K562 (cell line): ENCODE measurements around the gene PLD3. TPM values are rescaled to one million over a fixed set of nuclear protein-coding genes. Genes with fewer than 3 reads are reported as not detected.

Source experiments
- ATAC-seq: fragments of 200-7000 bp; cut with Tn5 transposase; 3 replicates; pipeline ENCODE4 v1.9.1; 2020; ENCODE audit warnings: moderate library complexity
- BruUV-seq: library from RNA; stranded (reverse); fragments of 400-500 nt; replicated peaks from 2 replicates; lab custom pipeline; 2021; lab: Mats Ljungman, UMichigan
- CTCF ChIA-PET: fragments of 300-600 bp; formaldehyde crosslinking; extraction: SDS; loops from one replicate; lab custom pipeline; 2021; ENCODE audit warnings: low intra/inter-chr PET ratio; lab: Yijun Ruan, JAX
- POLR2A ChIA-PET: fragments of 300-600, 350-650 bp; sonication (Branson Sonifier 250); formaldehyde crosslinking; extraction: SDS; loops from one replicate; lab custom pipeline; 2021; ENCODE audit warnings: antibody characterized with exemption, inconsistent platforms; lab: Yijun Ruan, JAX
- DNase-seq, 4 experiments: peaks; one replicate each; pipeline versions ENCODE4 v3.0.0 to v3.0.0-alpha.2; 2011 to 2018; ENCODE audit warnings: low spot score in 3 of 4, mixed read lengths in 3 of 4; ENCODE audit errors: extremely low read depth in 1 of 4
- FAIRE-seq: peaks from 2 replicates; lab custom pipeline; 2011; peaks lifted over from hg19 to GRCh38; lab: Jason Lieb, UNC
- H2AFZ ChIP-seq: 2 replicates; pipeline ENCODE4 v1.6.0; 2011; ENCODE audit warnings: low read depth, low read length, control low read depth, inconsistent platforms
- H3K27ac ChIP-seq: fragments of 200-600 bp; 3 replicates; pipeline ENCODE4 v1.8.0; 2011; ENCODE audit warnings: low read depth, mild to moderate bottlenecking, control low read depth, inconsistent platforms, low read length, moderate library complexity, mixed read lengths; ENCODE audit errors: extremely low read depth
- H3K27me3 ChIP-seq, 2 experiments: fragments of 300-600 bp in 1 of 2; 2 replicates in 1 of 2; 3 replicates in 1 of 2; pipeline versions ENCODE4 v1.6.0 to v1.8.0; 2011; ENCODE audit warnings: inconsistent platforms in 2 of 2, low read length in 2 of 2, mild to moderate bottlenecking in 1 of 2, mixed read lengths in 1 of 2, moderate library complexity in 1 of 2; ENCODE audit not compliant: control insufficient read depth in 2 of 2, insufficient read depth in 2 of 2
- H3K36me3 ChIP-seq: fragments of 300-600 bp; 3 replicates; pipeline ENCODE4 v1.8.0; 2011; ENCODE audit warnings: mild to moderate bottlenecking, low read length, inconsistent platforms; ENCODE audit not compliant: control insufficient read depth, insufficient read depth
- H3K4me1 ChIP-seq, 2 experiments: fragments of 200-600 bp in 1 of 2; replicated peaks in 1 of 2; 2 replicates in 1 of 2; 3 replicates in 1 of 2; pipeline versions ENCODE4 v1.5.1 to v1.8.0; 2011; ENCODE audit warnings: inconsistent platforms in 2 of 2, low read length in 2 of 2, mild to moderate bottlenecking in 1 of 2, mixed read lengths in 1 of 2, moderate library complexity in 1 of 2; ENCODE audit not compliant: control insufficient read depth in 2 of 2, insufficient read depth in 2 of 2
- H3K4me2 ChIP-seq: 2 replicates; pipeline ENCODE4 v1.6.1; 2011; ENCODE audit warnings: low read length, control low read depth, inconsistent platforms, mixed read lengths; ENCODE audit not compliant: insufficient read depth
- H3K4me3 ChIP-seq: fragments of 200-600 bp; sonication (generic), shearing (Covaris generic); 2 replicates; pipeline ENCODE4 v1.5.1; 2016; ENCODE audit warnings: control low read depth, inconsistent platforms
- H3K79me2 ChIP-seq: fragments of 200-600 bp; 3 replicates; pipeline ENCODE4 v1.8.0; 2011; ENCODE audit warnings: low read length, inconsistent platforms; ENCODE audit not compliant: control insufficient read depth, insufficient read depth
- H3K9ac ChIP-seq, 2 experiments: 2 replicates each; pipeline versions ENCODE4 v1.6.0 to v1.6.1; 2011; ENCODE audit warnings: low read depth in 2 of 2, low read length in 2 of 2, control low read depth in 1 of 2, inconsistent platforms in 1 of 2, mild to moderate bottlenecking in 1 of 2, mixed read lengths in 1 of 2; ENCODE audit not compliant: insufficient read depth in 1 of 2
- H3K9me1 ChIP-seq: one replicate; pipeline ENCODE4 v1.6.0; 2011; ENCODE audit warnings: inconsistent platforms, mild to moderate bottlenecking, low read length, moderate library complexity; ENCODE audit not compliant: control insufficient read depth, insufficient read depth
- H3K9me3 ChIP-seq: replicated peaks from 2 replicates; pipeline ENCODE4 v1.5.1; 2011; ENCODE audit warnings: low read depth, low read length, inconsistent platforms; ENCODE audit not compliant: control insufficient read depth, insufficient read depth
- H4K20me1 ChIP-seq: replicated peaks from 2 replicates; pipeline ENCODE4 v1.6.1; 2011; ENCODE audit warnings: low read length, inconsistent platforms, mixed read lengths; ENCODE audit not compliant: control insufficient read depth, insufficient read depth
- ADNP ChIP-seq: fragments of 200-800 bp; sonication (Bioruptor generic); IDR thresholded peaks from 2 replicates; pipeline ENCODE4 v1.6.1; 2016; ENCODE audit warnings: missing genetic modification characterization, missing compliant biosample characterization
- BCOR ChIP-seq: fragments of 450-650 bp; IDR thresholded peaks from 2 replicates; pipeline ENCODE4 v1.6.1; 2016
- CEBPB ChIP-seq: fragments of 450-650 bp; IDR thresholded peaks from 2 replicates; pipeline ENCODE4 v1.6.1; 2016; ENCODE audit warnings: missing genetic modification characterization, missing compliant biosample characterization
- CHD4 ChIP-seq: fragments of 200-600 bp; sonication (generic); IDR thresholded peaks from 3 replicates; pipeline ENCODE4 v1.6.1; 2012; ENCODE audit warnings: low read depth, mild to moderate bottlenecking, mixed read lengths, low read length, inconsistent platforms; ENCODE audit not compliant: insufficient read depth, insufficient replicate concordance, poor library complexity, severe bottlenecking
- ESRRA ChIP-seq: fragments of 450-650 bp; IDR thresholded peaks from 2 replicates; pipeline ENCODE4 v1.6.1; 2014; ENCODE audit warnings: low read depth, mild to moderate bottlenecking, moderate library complexity, borderline replicate concordance
- ETS2 ChIP-seq: IDR thresholded peaks from 2 replicates; pipeline ENCODE4 v1.6.1; 2016; ENCODE audit warnings: borderline replicate concordance, missing genetic modification characterization, mild to moderate bottlenecking, moderate library complexity, missing compliant biosample characterization; ENCODE audit not compliant: poor library complexity, severe bottlenecking
- HDAC1 ChIP-seq, 2 experiments: fragments of 450-650 bp; IDR thresholded peaks; 2 replicates each; pipeline ENCODE4 v1.6.1; 2016 to 2017; ENCODE audit warnings: inconsistent platforms in 1 of 2, mild to moderate bottlenecking in 1 of 2, moderate library complexity in 1 of 2
- HDAC2 ChIP-seq: fragments of 450-650 bp; IDR thresholded peaks from 2 replicates; pipeline ENCODE4 v1.6.1; 2016; ENCODE audit warnings: mild to moderate bottlenecking
- JUND ChIP-seq, 2 experiments: IDR thresholded peaks; 2 replicates in 1 of 2; 3 replicates in 1 of 2; pipeline ENCODE4 v1.6.1; 2011; ENCODE audit warnings: borderline replicate concordance in 2 of 2, low read depth in 2 of 2, low read length in 2 of 2, improper control_type of control experiment in 1 of 2, missing biosample characterization in 1 of 2, missing genetic modification characterization in 1 of 2, missing genetic modification reagents in 1 of 2
- KDM1A ChIP-seq, 2 experiments: fragments of 450-650 bp; IDR thresholded peaks; 2 replicates each; pipeline ENCODE4 v1.6.1; 2016; ENCODE audit warnings: mild to moderate bottlenecking in 2 of 2
- MAFG ChIP-seq: fragments of 450-650 bp; conservative IDR thresholded peaks from 2 replicates; pipeline ENCODE4 v1.6.1; 2016; ENCODE audit warnings: missing genetic modification characterization, missing compliant biosample characterization
- MCM3 ChIP-seq: fragments of 450-650 bp; IDR thresholded peaks from 2 replicates; pipeline ENCODE4 v1.6.1; 2016
- NFATC3 ChIP-seq: fragments of 450-650 bp; IDR thresholded peaks from 2 replicates; pipeline ENCODE4 v1.6.1; 2017; ENCODE audit warnings: mild to moderate bottlenecking
- RBM25 ChIP-seq: fragments of 200-400 bp; formaldehyde crosslinking; IDR thresholded peaks from 2 replicates; pipeline ENCODE4 v1.6.1; 2018; ENCODE audit warnings: low read length, low read depth, moderate library complexity; ENCODE audit not compliant: severe bottlenecking
- RCOR1 ChIP-seq, 2 experiments: IDR thresholded peaks; 2 replicates each; pipeline ENCODE4 v1.6.1; 2012; ENCODE audit warnings: low read depth in 2 of 2, low read length in 2 of 2, borderline replicate concordance in 1 of 2, improper control_type of control experiment in 1 of 2
- WGBS: fragments of 100-300 bp; shearing (Covaris generic); methylation state at CpG from one replicate; pipeline ENCODE4 v1.1.6; 2016; ENCODE audit warnings: low coverage, mixed read lengths; ENCODE audit not compliant: insufficient coverage; ENCODE audit errors: missing lambda C conversion rate; 5-methylcytosine and 5-hydroxymethylcytosine counted together
- in situ Hi-C: fragments of 300-500 bp; cut with MboI; formaldehyde crosslinking; loops from 4 replicates; pipeline ENCODE4 v1.15.0; 2018; ENCODE audit warnings: inconsistent platforms, mixed read lengths
- intact Hi-C: fragments of 100-400 bp; cut with micrococcal nuclease; formaldehyde crosslinking; loops from 2 replicates; pipeline ENCODE4 v1.14.2; 2022
- polyA plus RNA-seq, 8 experiments: library from polyadenylated mRNA; depleted of rRNA in 4 of 8; stranded (reverse) in 5 of 8; unstranded in 3 of 8; fragments of >200 nt; fragmentation: Nextera tagmentation in 2 of 8; fragmentation: Illumina TruSeq in 1 of 8; extraction: Ambion mirVana in 2 of 8; extraction: Trizol in 1 of 8; gene quantifications; 2 replicates each; pipeline versions ENCODE4 v1.2.1 to v1.2.3, GENCODE V29; 2011 to 2014; ENCODE audit warnings: inconsistent platforms in 1 of 8, missing spikeins in 1 of 8
- total RNA-seq, 7 experiments: library from RNA; depleted of rRNA in 6 of 7; stranded (reverse); fragments of >200 nt in 6 of 7; fragmentation: Illumina TruSeq in 2 of 7; extraction: Trizol in 2 of 7; gene quantifications; 2 replicates each; pipeline versions ENCODE4 v1.2.1 to v1.2.3, GENCODE V29; 2011 to 2021; ENCODE audit warnings: low replicate concordance in 1 of 7
- TF ChIP-seq, protein P1 (sequence below), 2 experiments: fragments of 250-450 bp in 1 of 2; fragments of 450-650 bp in 1 of 2; sonication (Bioruptor Pico) in 1 of 2; IDR thresholded peaks; 2 replicates each; pipeline versions ENCODE4 v1.6.1 to v1.8.0; 2016 to 2021; ENCODE audit warnings: mild to moderate bottlenecking in 2 of 2, moderate library complexity in 2 of 2, missing compliant biosample characterization in 1 of 2, missing genetic modification characterization in 1 of 2

The PLD3 gene
- total and polyA plus RNA-seq, 9 of the 15 experiments (the other 6 are each of a cell fraction or from before 2014, with no cell fraction given) = 2.3 to 128 (median 72.7) TPM

DNA sequence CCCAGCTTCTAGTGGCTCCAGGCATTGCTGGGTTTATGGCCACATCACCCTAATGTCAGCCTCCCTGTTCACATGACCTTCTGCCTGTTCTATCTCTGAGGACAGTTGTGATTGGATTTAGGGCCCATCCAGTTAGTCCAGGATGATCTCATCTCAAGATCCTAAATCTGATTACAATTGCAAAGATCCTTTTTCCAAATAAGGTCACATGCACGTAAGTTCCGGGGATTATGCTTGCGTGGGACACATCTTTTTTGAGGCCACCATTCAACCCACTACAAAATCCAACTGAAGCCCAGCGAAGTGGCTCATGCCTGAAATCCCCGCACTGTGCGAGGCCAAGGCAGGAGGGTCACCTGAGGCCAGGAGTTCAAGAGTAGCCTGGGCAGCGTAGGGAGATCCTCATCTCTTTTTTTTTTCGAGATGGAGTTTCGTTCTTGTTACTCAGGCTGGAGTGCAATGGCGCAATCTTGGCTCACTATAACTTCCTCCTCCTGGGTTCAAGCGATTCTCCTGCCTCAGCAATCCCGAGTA is 12.3 kb downstream of the PLD3 start (continued):
- peak; percentile 50 for TF ChIP-seq JUND (IDR thresholded peaks at IDR 0.05; ENCODE audit: borderline replicate concordance, low read depth, low read length)
- peak; percentile 35; the same call in 1 of the 3 replicates for TF ChIP-seq JUND (tag; IDR thresholded peaks at IDR 0.05; ENCODE audit: borderline replicate concordance, low read depth, low read length)
- TF ChIP-seq MAFG (tag) = 0 out of 2 replicates have a peak, but pooled peaks have one; percentile 10
- peak; percentile 93 for TF ChIP-seq CEBPB (tag)
- no peak for TF ChIP-seq ETS2

DNA sequence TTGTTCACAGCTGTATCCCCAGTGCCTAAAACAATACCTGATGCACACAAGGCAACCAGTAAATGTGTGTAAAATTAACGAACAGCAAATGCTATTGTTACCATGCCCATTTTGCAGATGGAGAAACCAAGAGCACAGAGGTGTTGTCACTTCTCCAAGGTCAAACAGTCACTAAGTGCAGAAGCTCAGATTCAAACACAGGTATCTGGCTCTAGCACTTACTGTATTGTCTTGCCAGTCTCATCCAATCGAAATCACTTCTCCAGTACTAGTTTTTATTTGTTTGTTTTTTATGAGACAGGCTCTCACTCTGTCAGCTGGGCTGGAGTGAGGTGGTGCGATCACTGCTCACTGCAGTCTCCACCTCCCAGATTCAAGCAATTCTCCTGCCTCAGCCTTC is 13.7 kb downstream of the PLD3 start:
- CTCF ChIA-PET = no interaction called here
- H3K4me1 ChIP-seq = peaks cover 35 to 40% of the 10 kb centered on the region in 2 experiments
- TF ChIP-seq KDM1A (IDR thresholded peaks at IDR 0.05) (peak; percentile 37 to 82; a peak in 2 of 4 replicates), RCOR1 (IDR thresholded peaks at IDR 0.05; ENCODE audit: borderline replicate concordance in 1 of 2, low read depth in 2 of 2, low read length in 2 of 2) (0 out of 4 replicates have a peak, but pooled peaks of 1 of the 2 experiments have one; percentile 30), ESRRA (peak; percentile 95), RBM25 (peak; percentile 93), BCOR (peak; percentile 90), ADNP (tag) (0 out of 2 replicates have a peak, but pooled peaks have one; percentile 63), NFATC3 (no peak), MCM3 (no peak), CHD4 (peak; percentile 50), HDAC2 (0 out of 2 replicates have a peak, but pooled peaks have one; percentile 36), HDAC1 (IDR thresholded peaks at IDR 0.05) (0 out of 4 replicates have a peak, but pooled peaks of 1 of the 2 experiments have one; percentile 29)
- TF ChIP-seq, protein P1, sequence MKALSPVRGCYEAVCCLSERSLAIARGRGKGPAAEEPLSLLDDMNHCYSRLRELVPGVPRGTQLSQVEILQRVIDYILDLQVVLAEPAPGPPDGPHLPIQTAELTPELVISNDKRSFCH (CRISPR knock-in tag; IDR thresholded peaks at IDR 0.05) = no peak
- TF ChIP-seq, protein P1 (tag; IDR thresholded peaks at IDR 0.05) = no peak
- TF ChIP-seq, all 486 proteins: peak for 9
- POLR2A ChIA-PET = interaction anchor here (0.7 kb wide), 1 partner anchor 58 kb away, joined by 3 read pairs; no protein-coding TSS in a partner anchor
- H2AFZ ChIP-seq = no peak overlapping the region
- no peak overlapping the region for H3K4me3 ChIP-seq
- H3K9me1 ChIP-seq = no peaks in the 10 kb centered on the region
- ATAC-seq = no peak
- WGBS = 49% methylated on average over 3 of the region's 3 CpGs
- in situ Hi-C loops = no loop called here
- peaks cover 12% of the 10 kb centered on the region; the same call in 2 of the 3 replicates for H3K79me2 ChIP-seq
- H3K27ac ChIP-seq = no peak overlapping the region; the same call in 2 of the 3 replicates
- H3K9ac ChIP-seq = no peak overlapping the region
- H3K36me3 ChIP-seq = peaks cover 7% of the 10 kb centered on the region; the same call in 2 of the 3 replicates
- H3K9me3 ChIP-seq = no peaks in the 10 kb centered on the region
- FAIRE-seq = no peak
- no TSS peak for BruUV-seq
- no peak overlapping the region for H3K4me2 ChIP-seq
- DNase-seq = no peak
- intact Hi-C loops = loop anchor here (10.0 kb wide), 1 partner anchor 217 kb away; no protein-coding TSS in a partner anchor
- no peaks in the 10 kb centered on the region for H4K20me1 ChIP-seq
- H3K27me3 ChIP-seq = no peaks in the 10 kb centered on the region
